Measurements from ENCODE around the gene LAMTOR1. TPM values are rescaled to one million over a fixed set of nuclear protein-coding genes. Genes with fewer than 3 reads are reported as not detected.

Gene LAMTOR1
- total and polyA plus RNA-seq, 10 of the 15 experiments (the other 5 are each of a cell fraction or from before 2014, with no cell fraction given): 58.8 to 141 (median 110) TPM

- FAIRE-seq: no peak
- Histone ChIP-seq H3K4me3 (no peak overlapping the region), H3K4me1 (ENCODE audit: control insufficient read depth, insufficient read depth, low read length) (peaks cover 10% of the 10 kb centered on the region), H3K27ac (ENCODE audit: control insufficient read depth, insufficient read depth) (no peak overlapping the region), H3K79me2 (ENCODE audit: control insufficient read depth, insufficient read depth, low read length) (peaks cover 10% of the 10 kb centered on the region), H3K9me3 (replicated peaks; ENCODE audit: control insufficient read depth, insufficient read depth, low read length) (no peaks in the 10 kb centered on the region), H3K36me3 (ENCODE audit: control insufficient read depth in 2 of 2, insufficient read depth in 2 of 2, low read length in 1 of 2) (no peaks in the 10 kb centered on the region), H4K20me1 (ENCODE audit: control insufficient read depth, insufficient read depth) (no peaks in the 10 kb centered on the region), H3K4me2 (ENCODE audit: control insufficient read depth, insufficient read depth) (no peak overlapping the region), H3K27me3 (replicated peaks in 1 of 2; ENCODE audit: control insufficient read depth in 2 of 2, insufficient read depth in 2 of 2, low read length in 1 of 2) (no peaks in the 10 kb centered on the region), H2AFZ (ENCODE audit: control insufficient read depth, low read depth, low read length) (no peak overlapping the region), H3K9ac (ENCODE audit: control insufficient read depth, insufficient read depth, low read length) (no peak overlapping the region)
- DNase-seq (ENCODE audit: low read depth, low spot score): no peak
- RAD21 ChIA-PET (ENCODE audit: unreplicated experiment): interaction anchor here (1.1 to 4.9 kb wide), 3 partner anchors 44 to 106 kb away, joined by 3 to 30 read pairs (median 16); no protein-coding TSS in a partner anchor
- in situ Hi-C loops (cut with MboI): no loop called here
- SMC1A ChIA-PET (ENCODE audit: uncharacterized antibody, unreplicated experiment): interaction anchor here (0.7 to 4.6 kb wide), 7 partner anchors 11 to 106 kb away, joined by 3 to 62 read pairs (median 15); no protein-coding TSS in a partner anchor
- POLR2A ChIA-PET: interaction anchor here (0.6 to 1.4 kb wide), 2 partner anchors 19 to 53 kb away, joined by 4 to 14 read pairs; partner anchors contain the start of gene LAMTOR1
- ATAC-seq: no peak
- intact Hi-C loops (cut with micrococcal nuclease; ENCODE audit: unreplicated experiment): no loop called here
- CTCF ChIA-PET: interaction anchor here (0.6 to 4.0 kb wide), 7 partner anchors 13 to 107 kb away, joined by 3 to 43 read pairs (median 5); no protein-coding TSS in a partner anchor
- 92% methylated on average over 4 of the region's 4 CpGs for WGBS (ENCODE audit: insufficient coverage, insufficient replicate concordance, low lambda C conversion rate, missing lambda C conversion rate)
- BruUV-seq (replicated peaks): no TSS peak
- TF ChIP-seq RAD21 (IDR thresholded peaks at IDR 0.05; ENCODE audit: insufficient read depth, low read depth, low read length): no peak
- no peak for TF ChIP-seq NFIC (IDR thresholded peaks at IDR 0.05; ENCODE audit: low read depth, low read length)
- TF ChIP-seq BCLAF1 (IDR thresholded peaks at IDR 0.05): no peak
- no peak for TF ChIP-seq LARP7 (IDR thresholded peaks at IDR 0.05)
- TF ChIP-seq SKIL (IDR thresholded peaks at IDR 0.05; ENCODE audit: low read depth, poor library complexity, severe bottlenecking): no peak
- no peak for TF ChIP-seq IKZF2 (IDR thresholded peaks at IDR 0.05)
- TF ChIP-seq PBX3 (IDR thresholded peaks at IDR 0.05; ENCODE audit: insufficient replicate concordance, low read depth, low read length): no peak
- no peak for TF ChIP-seq SUPT20H (IDR thresholded peaks at IDR 0.05; ENCODE audit: borderline replicate concordance, control insufficient read depth, low read depth, low read length)
- TF ChIP-seq ZNF217 (IDR thresholded peaks at IDR 0.05): no peak
- TF ChIP-seq SUZ12 (IDR thresholded peaks at IDR 0.05; ENCODE audit: unreplicated experiment): no peak
- TF ChIP-seq NFYB (IDR thresholded peaks at IDR 0.05; ENCODE audit: insufficient read depth, low read depth, low read length): no peak
- TF ChIP-seq TCF3 (IDR thresholded peaks at IDR 0.05; ENCODE audit: borderline replicate concordance, insufficient read depth, low read depth, low read length): no peak
- no peak for TF ChIP-seq SREBF1 (IDR thresholded peaks at IDR 0.05; ENCODE audit: low read length)
- no peak for TF ChIP-seq HCFC1 (IDR thresholded peaks at IDR 0.05; ENCODE audit: low read length)
- no peak for TF ChIP-seq ATF2 (IDR thresholded peaks at IDR 0.05; ENCODE audit: low read length)
Measured at GRCh38 chr11:72084076-72084475, 19.0 kb downstream of the LAMTOR1 start.
